ENCODE results near the gene PLD4. TPM values are rescaled to one million over a fixed set of nuclear protein-coding genes. Genes with fewer than 3 reads are reported as not detected.
"Not testable (repeated sequence)": the region's sequence is repeated elsewhere in the genome, so short reads cannot be mapped to it uniquely, and the experiment has no call there.

The PLD4 gene
- total RNA-seq, 1 donor from 2014 or later = 0.78 TPM

DNA sequence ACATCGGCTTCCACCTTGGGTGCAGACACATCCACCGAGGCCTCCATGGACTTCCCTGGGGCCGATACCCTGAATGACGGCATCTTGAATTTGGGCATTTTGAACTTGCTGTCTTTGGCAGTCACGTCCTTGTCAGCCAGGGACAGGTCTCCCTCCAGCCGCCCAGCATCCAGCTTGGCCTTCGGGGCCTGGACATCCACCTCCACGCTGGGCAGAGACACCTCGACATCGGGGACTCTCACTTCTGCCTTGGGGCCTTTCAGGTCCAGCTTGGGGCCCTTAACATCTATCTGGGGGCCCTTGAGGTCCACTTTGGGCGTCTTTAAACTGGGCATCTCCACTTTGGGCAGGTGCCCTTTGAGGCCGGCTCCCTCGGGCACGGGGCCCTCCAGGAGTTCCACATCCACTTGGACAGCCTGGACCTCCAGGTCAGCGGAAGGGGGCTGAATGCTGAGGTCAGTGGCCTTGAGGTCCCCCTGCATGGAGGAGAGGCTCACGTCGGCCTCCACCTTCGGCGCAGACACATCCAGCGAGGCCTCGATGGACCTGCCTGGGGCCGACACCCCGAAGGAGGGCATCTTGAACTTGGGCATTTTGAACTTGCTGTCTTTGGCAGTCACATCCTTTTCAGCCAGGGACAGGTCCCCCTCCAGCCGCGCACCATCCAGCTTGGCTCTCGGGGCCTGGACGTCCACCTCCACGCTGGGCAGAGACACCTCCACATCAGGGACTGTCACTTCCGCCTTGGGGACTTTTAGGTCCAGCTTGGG is 19.9 kb downstream of the PLD4 start:
- H3K4me1 Mint-ChIP-seq; H3K27ac Mint-ChIP-seq; H3K9me3 Mint-ChIP-seq; H3K4me3 Mint-ChIP-seq; H3K36me3 Mint-ChIP-seq; DNase-seq (ENCODE audit: low spot score in 2 of 2, unreplicated experiment in 2 of 2): not testable (repeated sequence)
- H3K27me3 Mint-ChIP-seq (ENCODE audit: low read depth) = peaks cover 15% of the 10 kb centered on the region

- not testable (repeated sequence) for H3K27me3 Mint-ChIP-seq (ENCODE audit: low read depth); H3K36me3 Mint-ChIP-seq; H3K4me3 Mint-ChIP-seq; H3K4me1 Mint-ChIP-seq; H3K9me3 Mint-ChIP-seq; H3K27ac Mint-ChIP-seq; DNase-seq (ENCODE audit: low spot score in 2 of 2, unreplicated experiment in 2 of 2)
Measured at GRCh38 chr14:104945266-104945665, 20.6 kb downstream of the PLD4 start.

GRCh38 chr14:104945986-104946965 is 21.6 kb downstream of the PLD4 start:
- not testable (repeated sequence) for H3K4me3 Mint-ChIP-seq; H3K27me3 Mint-ChIP-seq (ENCODE audit: low read depth); H3K27ac Mint-ChIP-seq; H3K4me1 Mint-ChIP-seq; H3K9me3 Mint-ChIP-seq; DNase-seq (ENCODE audit: low spot score in 2 of 2, unreplicated experiment in 2 of 2); H3K36me3 Mint-ChIP-seq

DNA sequence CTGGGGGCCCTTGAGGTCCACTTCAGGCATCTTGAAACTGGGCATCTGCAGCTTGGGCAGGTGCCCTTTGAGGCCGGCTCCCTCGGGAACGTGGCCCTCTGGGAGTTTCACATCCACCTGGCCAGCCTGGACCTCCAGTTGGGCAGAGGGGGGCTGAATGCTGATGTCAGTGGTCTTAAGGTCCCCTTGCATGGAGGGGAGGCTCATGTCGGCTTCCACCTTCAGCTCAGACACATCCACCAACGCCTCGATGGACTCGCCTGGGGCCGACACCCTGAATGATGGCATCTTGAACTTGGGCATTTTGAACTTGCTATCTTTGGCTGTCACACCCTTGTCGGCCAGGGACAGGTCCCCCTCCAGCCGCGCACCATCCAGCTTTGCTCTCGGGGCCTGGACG is 22.5 kb downstream of the PLD4 start:
- H3K9me3 Mint-ChIP-seq; DNase-seq (ENCODE audit: low spot score in 2 of 2, unreplicated experiment in 2 of 2); H3K4me3 Mint-ChIP-seq; H3K27me3 Mint-ChIP-seq (ENCODE audit: low read depth); H3K27ac Mint-ChIP-seq; H3K36me3 Mint-ChIP-seq; H3K4me1 Mint-ChIP-seq: not testable (repeated sequence)

- H3K36me3 Mint-ChIP-seq; DNase-seq (ENCODE audit: low spot score in 2 of 2, unreplicated experiment in 2 of 2); H3K9me3 Mint-ChIP-seq; H3K27me3 Mint-ChIP-seq (ENCODE audit: low read depth); H3K27ac Mint-ChIP-seq; H3K4me1 Mint-ChIP-seq; H3K4me3 Mint-ChIP-seq: not testable (repeated sequence)
Measured at GRCh38 chr14:104947881-104948735, 23.4 kb downstream of the PLD4 start.

DNA sequence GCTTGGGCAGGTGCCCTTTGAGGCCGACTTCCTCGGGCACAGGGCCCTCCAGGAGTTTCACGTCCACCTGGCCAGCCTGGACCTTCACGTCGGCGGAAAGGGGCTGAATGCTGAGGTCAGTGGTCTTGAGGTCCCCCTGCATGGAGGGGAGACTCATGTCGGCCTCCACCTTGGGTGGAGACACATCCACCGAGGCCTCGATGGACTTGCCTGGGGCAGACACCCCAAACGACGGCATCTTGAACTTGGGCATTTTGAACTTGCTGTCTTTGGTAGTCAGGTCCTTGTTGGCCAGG is 24.0 kb downstream of the PLD4 start:
- Mint-ChIP-seq H3K27me3 (ENCODE audit: low read depth) (peaks cover 4% of the 10 kb centered on the region), H3K4me1 (no peaks in the 10 kb centered on the region), H3K9me3 (no peaks in the 10 kb centered on the region), H3K36me3 (no peaks in the 10 kb centered on the region), H3K27ac (no peak overlapping the region), H3K4me3 (no peak overlapping the region)
- TF ChIP-seq CTCF (IDR thresholded peaks at IDR 0.05; ENCODE audit: unreplicated experiment) = no peak
- DNase-seq (ENCODE audit: low spot score in 2 of 2, unreplicated experiment in 2 of 2) = no peak

GRCh38 chr14:104949406-104949955 is 24.8 kb downstream of the PLD4 start:
- H3K27me3 Mint-ChIP-seq (ENCODE audit: low read depth); DNase-seq (ENCODE audit: low spot score in 2 of 2, unreplicated experiment in 2 of 2); H3K9me3 Mint-ChIP-seq; H3K4me1 Mint-ChIP-seq; H3K4me3 Mint-ChIP-seq; H3K27ac Mint-ChIP-seq; H3K36me3 Mint-ChIP-seq: not testable (repeated sequence)

- Mint-ChIP-seq H3K27ac (no peak overlapping the region), H3K27me3 (ENCODE audit: low read depth) (peaks cover 7% of the 10 kb centered on the region), H3K4me1 (no peaks in the 10 kb centered on the region), H3K9me3 (no peaks in the 10 kb centered on the region), H3K4me3 (no peak overlapping the region), H3K36me3 (no peaks in the 10 kb centered on the region)
- no peak for DNase-seq (ENCODE audit: low spot score in 2 of 2, unreplicated experiment in 2 of 2)
- TF ChIP-seq CTCF (IDR thresholded peaks at IDR 0.05; ENCODE audit: unreplicated experiment) = no peak
Measured at GRCh38 chr14:104950021-104950420, 25.3 kb downstream of the PLD4 start.

DNA sequence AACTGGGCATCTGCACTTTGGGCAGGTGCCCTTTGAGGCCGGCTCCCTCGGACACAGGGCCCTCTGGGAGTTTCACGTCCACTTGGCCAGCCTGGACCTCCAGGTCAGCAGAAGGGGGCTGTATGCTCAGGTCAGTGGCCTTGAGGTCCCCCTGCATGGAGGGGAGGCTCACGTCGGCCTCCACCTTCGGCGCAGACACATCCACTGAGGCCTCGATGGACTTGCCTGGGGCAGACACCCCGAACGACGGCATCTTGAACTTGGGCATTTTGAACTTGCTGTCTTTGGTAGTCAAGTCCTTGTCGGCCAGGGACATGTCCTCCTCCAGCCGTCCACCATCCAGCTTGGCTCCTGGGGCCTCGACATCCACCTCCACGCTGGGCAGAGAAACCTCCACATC is 26.0 kb downstream of the PLD4 start:
- not testable (repeated sequence) for H3K27me3 Mint-ChIP-seq (ENCODE audit: low read depth); DNase-seq (ENCODE audit: low spot score in 2 of 2, unreplicated experiment in 2 of 2); H3K9me3 Mint-ChIP-seq; H3K27ac Mint-ChIP-seq; H3K4me3 Mint-ChIP-seq; H3K4me1 Mint-ChIP-seq; H3K36me3 Mint-ChIP-seq

GRCh38 chr14:104951863-104952657 is 27.4 kb downstream of the PLD4 start:
- not testable (repeated sequence) for DNase-seq (ENCODE audit: low spot score in 2 of 2, unreplicated experiment in 2 of 2)

More at GRCh38 chr14:104951863-104952657, 27.4 kb downstream of the PLD4 start:
- peaks cover 17% of the 10 kb centered on the region for H3K27me3 Mint-ChIP-seq (ENCODE audit: low read depth)
- not testable (repeated sequence) for H3K4me1 Mint-ChIP-seq, H3K4me3 Mint-ChIP-seq, H3K9me3 Mint-ChIP-seq, H3K36me3 Mint-ChIP-seq, H3K27ac Mint-ChIP-seq

Measured in mesothelial cell of epicardium (in vitro differentiated cells).